PFSK-1 (cell line): ENCODE data around the gene PCDHA6.

Experiments
- POLR2AphosphoS5 ChIP-seq: IDR thresholded peaks from 2 replicates; pipeline ENCODE4 v1.6.1; 2012; ENCODE audit warnings: low read depth, mild to moderate bottlenecking, control low read depth, low read length, moderate library complexity
- SIN3A ChIP-seq: IDR thresholded peaks from 2 replicates; pipeline ENCODE4 v1.6.1; 2012; ENCODE audit warnings: mild to moderate bottlenecking, low read length, moderate library complexity, borderline replicate concordance; ENCODE audit not compliant: insufficient read depth
- TAF1 ChIP-seq: IDR thresholded peaks from 2 replicates; pipeline ENCODE4 v1.6.1; 2012; ENCODE audit warnings: low read length, control low read depth, borderline replicate concordance; ENCODE audit not compliant: insufficient read depth
- TF ChIP-seq, protein P1 (sequence below), 2 experiments: IDR thresholded peaks; 2 replicates each; pipeline versions ENCODE4 v1.6.1 to v1.8.0; 2011 to 2012; ENCODE audit warnings: low read depth in 2 of 2, low read length in 2 of 2, control low read depth in 1 of 2, inconsistent platforms in 1 of 2, mild to moderate bottlenecking in 1 of 2, moderate library complexity in 1 of 2; ENCODE audit not compliant: insufficient read depth in 1 of 2

DNA sequence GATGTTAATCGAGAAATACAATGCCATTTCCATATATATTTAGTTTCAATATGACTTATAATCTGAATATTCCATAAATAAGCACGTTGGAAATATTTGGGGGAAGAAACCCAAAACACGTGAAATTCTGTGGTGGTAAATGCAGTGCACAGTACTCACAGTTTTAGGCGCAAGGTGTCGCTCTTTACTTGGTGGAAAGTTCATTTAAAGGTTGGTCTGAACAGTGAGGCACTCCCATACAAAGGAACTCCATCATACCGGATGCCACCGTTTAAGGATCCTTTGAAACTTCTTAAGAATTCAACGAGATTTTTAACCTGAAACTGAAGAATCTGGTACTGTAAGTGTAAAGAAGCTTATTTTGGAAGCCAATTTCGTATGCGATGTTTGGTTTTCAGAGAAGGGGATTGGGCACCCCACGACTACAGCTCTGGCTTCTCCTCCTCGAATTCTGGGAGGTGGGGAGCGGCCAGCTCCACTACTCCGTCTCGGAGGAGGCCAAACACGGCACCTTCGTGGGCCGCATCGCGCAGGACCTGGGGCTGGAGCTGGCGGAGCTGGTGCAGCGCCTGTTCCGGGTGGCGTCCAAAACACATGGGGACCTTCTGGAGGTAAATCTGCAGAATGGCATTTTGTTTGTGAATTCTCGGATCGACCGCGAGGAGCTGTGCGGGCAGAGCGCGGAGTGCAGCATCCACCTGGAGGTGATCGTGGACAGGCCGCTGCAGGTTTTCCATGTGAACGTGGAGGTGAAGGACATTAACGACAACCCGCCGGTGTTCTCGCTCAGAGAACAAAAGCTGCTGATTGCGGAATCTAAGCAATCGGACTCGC lies 41.2 kb downstream of the PCDHA6 start, which contains the start of gene PCDHA11:
- TF ChIP-seq SIN3A (no peak), POLR2AphosphoS5 (no peak), TAF1 (no peak)
- TF ChIP-seq, protein P1, sequence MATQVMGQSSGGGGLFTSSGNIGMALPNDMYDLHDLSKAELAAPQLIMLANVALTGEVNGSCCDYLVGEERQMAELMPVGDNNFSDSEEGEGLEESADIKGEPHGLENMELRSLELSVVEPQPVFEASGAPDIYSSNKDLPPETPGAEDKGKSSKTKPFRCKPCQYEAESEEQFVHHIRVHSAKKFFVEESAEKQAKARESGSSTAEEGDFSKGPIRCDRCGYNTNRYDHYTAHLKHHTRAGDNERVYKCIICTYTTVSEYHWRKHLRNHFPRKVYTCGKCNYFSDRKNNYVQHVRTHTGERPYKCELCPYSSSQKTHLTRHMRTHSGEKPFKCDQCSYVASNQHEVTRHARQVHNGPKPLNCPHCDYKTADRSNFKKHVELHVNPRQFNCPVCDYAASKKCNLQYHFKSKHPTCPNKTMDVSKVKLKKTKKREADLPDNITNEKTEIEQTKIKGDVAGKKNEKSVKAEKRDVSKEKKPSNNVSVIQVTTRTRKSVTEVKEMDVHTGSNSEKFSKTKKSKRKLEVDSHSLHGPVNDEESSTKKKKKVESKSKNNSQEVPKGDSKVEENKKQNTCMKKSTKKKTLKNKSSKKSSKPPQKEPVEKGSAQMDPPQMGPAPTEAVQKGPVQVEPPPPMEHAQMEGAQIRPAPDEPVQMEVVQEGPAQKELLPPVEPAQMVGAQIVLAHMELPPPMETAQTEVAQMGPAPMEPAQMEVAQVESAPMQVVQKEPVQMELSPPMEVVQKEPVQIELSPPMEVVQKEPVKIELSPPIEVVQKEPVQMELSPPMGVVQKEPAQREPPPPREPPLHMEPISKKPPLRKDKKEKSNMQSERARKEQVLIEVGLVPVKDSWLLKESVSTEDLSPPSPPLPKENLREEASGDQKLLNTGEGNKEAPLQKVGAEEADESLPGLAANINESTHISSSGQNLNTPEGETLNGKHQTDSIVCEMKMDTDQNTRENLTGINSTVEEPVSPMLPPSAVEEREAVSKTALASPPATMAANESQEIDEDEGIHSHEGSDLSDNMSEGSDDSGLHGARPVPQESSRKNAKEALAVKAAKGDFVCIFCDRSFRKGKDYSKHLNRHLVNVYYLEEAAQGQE (IDR thresholded peaks at IDR 0.05; ENCODE audit: insufficient read depth in 1 of 2, low read depth in 2 of 2, low read length in 2 of 2): no peak
